Measurements from ENCODE around the gene PLIN3. TPM values are rescaled to one million over a fixed set of nuclear protein-coding genes. Genes with fewer than 3 reads are reported as not detected.

Gene PLIN3
- total RNA-seq: 55.3 and 61.8 TPM in 2 replicates

DNA sequence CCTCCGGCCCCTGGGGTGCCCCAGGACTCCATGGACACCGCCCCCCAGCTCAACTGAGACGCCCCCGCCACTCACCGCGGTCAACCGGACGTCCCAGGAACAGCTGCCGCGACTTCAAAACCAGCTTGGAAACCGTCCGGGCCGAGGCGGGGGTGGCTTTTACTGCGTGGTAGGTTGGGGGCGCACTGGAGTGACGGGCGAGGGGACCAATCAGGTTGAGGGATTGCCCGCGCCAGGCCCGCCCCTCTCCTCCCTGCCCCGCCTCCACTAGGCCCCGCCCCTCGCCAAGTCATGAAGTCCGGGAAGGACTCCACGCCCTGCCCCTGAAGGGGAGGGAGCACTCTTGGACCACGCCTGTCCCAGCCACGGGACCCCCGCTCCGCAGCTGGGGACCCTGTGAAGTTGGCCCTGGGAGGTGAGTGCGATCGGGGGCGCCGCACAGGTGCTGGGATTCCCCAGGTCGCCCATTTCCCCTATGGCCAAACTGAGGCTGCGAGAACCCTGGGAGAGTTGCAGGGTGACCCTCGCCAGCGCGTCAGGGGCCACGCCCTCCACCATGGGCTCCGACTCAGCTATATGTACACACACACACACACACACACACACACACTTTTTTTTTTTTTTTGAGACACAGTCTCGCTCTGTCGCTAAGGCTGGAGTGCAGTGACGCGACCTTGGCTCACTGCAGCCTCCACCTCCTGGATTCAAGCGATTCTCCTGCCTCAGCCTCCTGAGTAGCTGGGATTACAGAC, at the start of gene PLIN3:
Gene PLIN3 (minus strand): TSS at position 134 of the 752 bp plus-strand sequence. CDS start 6,273 bp downstream, outside the sequence.
- DNase-seq (ENCODE audit: low spot score): peak; percentile 87
- Mint-ChIP-seq H3K4me3 (ENCODE audit: low read depth) (peak within 1 kb of the TSS; percentile 81), H3K27ac (peak within 1 kb of the TSS; percentile 78), H3K36me3 (ENCODE audit: low read depth) (no peaks in the 10 kb centered on the region), H3K9me3 (no peaks in the 10 kb centered on the region), H3K4me1 (ENCODE audit: low read depth) (peaks cover 15% of the 10 kb centered on the region), H3K27me3 (ENCODE audit: low read depth) (no peaks in the 10 kb centered on the region)
- intact Hi-C loops (cut with micrococcal nuclease): no loop called here

- Mint-ChIP-seq H3K27me3 (ENCODE audit: low read depth) (no peaks in the 10 kb centered on the region), H3K4me3 (ENCODE audit: low read depth) (peak overlapping the region; percentile 91), H3K36me3 (ENCODE audit: low read depth) (peaks cover 73% of the 10 kb centered on the region), H3K4me1 (ENCODE audit: low read depth) (peaks cover 55% of the 10 kb centered on the region), H3K27ac (peak overlapping the region; percentile 95), H3K9me3 (no peaks in the 10 kb centered on the region)
- DNase-seq (ENCODE audit: low spot score): no peak
- intact Hi-C loops (cut with micrococcal nuclease): no loop called here
These were observed 49.0 kb upstream of the PLIN3 start for GRCh38 chr19:4916292-4917082.

GRCh38 chr19:4914736-4915501, 47.5 kb upstream of the PLIN3 start:
- Mint-ChIP-seq H3K4me3 (ENCODE audit: low read depth) (peak overlapping the region; percentile 91), H3K4me1 (ENCODE audit: low read depth) (peaks cover 56% of the 10 kb centered on the region), H3K27me3 (ENCODE audit: low read depth) (no peaks in the 10 kb centered on the region), H3K27ac (peak overlapping the region; percentile 86), H3K9me3 (no peaks in the 10 kb centered on the region), H3K36me3 (ENCODE audit: low read depth) (peaks cover 68% of the 10 kb centered on the region)
- intact Hi-C loops (cut with micrococcal nuclease): no loop called here
- DNase-seq (ENCODE audit: low spot score): peak; percentile 68

GRCh38 chr19:4913996-4914735, 46.7 kb upstream of the PLIN3 start:
- intact Hi-C loops (cut with micrococcal nuclease): no loop called here
- H3K4me3 Mint-ChIP-seq (ENCODE audit: low read depth): peak overlapping the region; percentile 91
- no peaks in the 10 kb centered on the region for H3K27me3 Mint-ChIP-seq (ENCODE audit: low read depth)
- peak overlapping the region; percentile 86 for H3K27ac Mint-ChIP-seq
- H3K9me3 Mint-ChIP-seq: no peaks in the 10 kb centered on the region
- peaks cover 56% of the 10 kb centered on the region for H3K4me1 Mint-ChIP-seq (ENCODE audit: low read depth)
- DNase-seq (ENCODE audit: low spot score): no peak
- H3K36me3 Mint-ChIP-seq (ENCODE audit: low read depth): peaks cover 65% of the 10 kb centered on the region

GRCh38 chr19:4911786-4912672, 44.6 kb upstream of the PLIN3 start:
- intact Hi-C loops (cut with micrococcal nuclease): loop anchor here (1.0 to 2.0 kb wide), 4 partner anchors 39 to 103 kb away; partner anchors contain the start of gene KDM4B
- Mint-ChIP-seq H3K36me3 (ENCODE audit: low read depth) (peaks cover 59% of the 10 kb centered on the region), H3K4me1 (ENCODE audit: low read depth) (peaks cover 55% of the 10 kb centered on the region), H3K27ac (peak overlapping the region; percentile 84), H3K27me3 (ENCODE audit: low read depth) (no peaks in the 10 kb centered on the region), H3K4me3 (ENCODE audit: low read depth) (peak overlapping the region; percentile 88), H3K9me3 (no peaks in the 10 kb centered on the region)
- DNase-seq (ENCODE audit: low spot score): peak; percentile 65

- intact Hi-C loops (cut with micrococcal nuclease): loop anchor here (2.0 kb wide), 2 partner anchors 39 to 97 kb away; no protein-coding TSS in a partner anchor
- Mint-ChIP-seq H3K27me3 (ENCODE audit: low read depth) (no peaks in the 10 kb centered on the region), H3K9me3 (no peaks in the 10 kb centered on the region), H3K27ac (peak overlapping the region; percentile 84), H3K4me1 (ENCODE audit: low read depth) (peaks cover 51% of the 10 kb centered on the region), H3K4me3 (ENCODE audit: low read depth) (peak overlapping the region; percentile 88), H3K36me3 (ENCODE audit: low read depth) (peaks cover 53% of the 10 kb centered on the region)
- no peak for DNase-seq (ENCODE audit: low spot score)
These were observed 43.8 kb upstream of the PLIN3 start for GRCh38 chr19:4911314-4911713.

DNA sequence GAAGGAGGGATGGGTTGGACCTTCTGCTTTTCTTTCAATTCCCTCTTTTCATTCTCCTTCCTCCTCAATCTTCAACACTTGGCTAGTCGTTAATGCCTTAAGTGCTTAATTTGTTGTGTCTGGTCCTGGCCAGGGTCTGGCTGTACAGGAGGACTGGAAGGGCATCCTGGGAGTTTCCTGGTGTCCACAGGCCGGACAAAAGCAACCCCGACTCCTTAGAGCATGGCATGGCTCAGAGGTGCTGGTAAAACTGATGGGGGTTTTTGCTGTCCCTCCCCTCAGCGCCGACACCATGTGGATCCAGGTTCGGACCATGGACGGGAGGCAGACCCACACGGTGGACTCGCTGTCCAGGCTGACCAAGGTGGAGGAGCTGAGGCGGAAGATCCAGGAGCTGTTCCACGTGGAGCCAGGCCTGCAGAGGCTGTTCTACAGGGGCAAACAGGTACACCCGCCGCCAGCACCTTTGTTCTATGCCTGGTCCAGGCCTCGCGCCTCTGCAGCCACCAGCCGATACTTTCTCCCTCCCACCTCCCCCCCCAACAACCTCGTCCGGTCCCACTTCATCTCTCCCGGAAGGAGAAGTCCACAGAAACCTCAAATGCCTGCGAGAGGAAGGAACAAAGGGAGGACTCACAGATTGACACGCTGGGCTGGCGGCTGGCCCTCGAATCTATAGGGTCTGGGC, 43.3 kb upstream of the PLIN3 start:
- H3K36me3 Mint-ChIP-seq (ENCODE audit: low read depth): peaks cover 48% of the 10 kb centered on the region

GRCh38 chr19:4909897-4910593, 42.6 kb upstream of the PLIN3 start:
- H3K4me1 Mint-ChIP-seq (ENCODE audit: low read depth): peaks cover 39% of the 10 kb centered on the region
- no peaks in the 10 kb centered on the region for H3K9me3 Mint-ChIP-seq
- H3K27ac Mint-ChIP-seq: peak overlapping the region; percentile 84
- no peaks in the 10 kb centered on the region for H3K27me3 Mint-ChIP-seq (ENCODE audit: low read depth)
- peaks cover 41% of the 10 kb centered on the region for H3K36me3 Mint-ChIP-seq (ENCODE audit: low read depth)
- intact Hi-C loops (cut with micrococcal nuclease): loop anchor here (2.0 kb wide), 2 partner anchors 37 to 95 kb away; no protein-coding TSS in a partner anchor
- peak overlapping the region; percentile 88 for H3K4me3 Mint-ChIP-seq (ENCODE audit: low read depth)
- peak; percentile 94 for DNase-seq (ENCODE audit: low spot score)

More for the DNA sequence above, 43.3 kb upstream of the PLIN3 start:
- Mint-ChIP-seq H3K4me1 (ENCODE audit: low read depth) (peaks cover 46% of the 10 kb centered on the region), H3K27me3 (ENCODE audit: low read depth) (no peaks in the 10 kb centered on the region), H3K27ac (peak overlapping the region; percentile 84), H3K4me3 (ENCODE audit: low read depth) (peak overlapping the region; percentile 88), H3K9me3 (no peaks in the 10 kb centered on the region)
- intact Hi-C loops (cut with micrococcal nuclease): loop anchor here (2.0 kb wide), 2 partner anchors 38 to 96 kb away; no protein-coding TSS in a partner anchor
- DNase-seq (ENCODE audit: low spot score): peak; percentile 16

- peak; percentile 52 for DNase-seq (ENCODE audit: low spot score)
- H3K27ac Mint-ChIP-seq: peak within 1 kb of the TSS; percentile 84
- intact Hi-C loops (cut with micrococcal nuclease): no loop called here
- no peaks in the 10 kb centered on the region for H3K27me3 Mint-ChIP-seq (ENCODE audit: low read depth)
- H3K36me3 Mint-ChIP-seq (ENCODE audit: low read depth): peaks cover 34% of the 10 kb centered on the region
- peaks cover 32% of the 10 kb centered on the region for H3K4me1 Mint-ChIP-seq (ENCODE audit: low read depth)
- H3K4me3 Mint-ChIP-seq (ENCODE audit: low read depth): peak within 1 kb of the TSS; percentile 88
- H3K9me3 Mint-ChIP-seq: no peaks in the 10 kb centered on the region
These were observed 41.9 kb upstream of the PLIN3 start, which contains the start of gene UHRF1 for GRCh38 chr19:4909156-4909896. Gene UHRF1 (plus strand): TSS chr19:4909501. CDS start chr19:4910886, 1,385 bp downstream.

DNA sequence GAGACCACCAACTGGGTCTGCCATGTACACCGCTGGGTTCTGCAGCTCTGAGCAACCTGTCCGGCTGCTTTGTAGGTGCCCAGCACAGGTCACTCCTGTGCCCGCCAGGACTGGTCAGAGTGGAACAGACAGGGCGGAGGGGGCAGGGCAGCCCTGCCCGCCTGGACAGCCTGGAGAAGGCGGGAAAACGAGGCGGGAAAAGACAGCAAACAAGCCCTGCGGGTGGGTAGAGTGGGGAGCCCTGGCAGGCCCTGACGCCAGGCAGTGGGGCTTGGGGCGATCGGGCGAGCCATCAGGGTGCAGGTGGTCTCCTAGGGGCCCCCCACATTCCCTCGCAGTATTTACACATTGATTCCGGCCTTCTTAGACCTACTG, 41.3 kb upstream of the PLIN3 start:
- no peak for DNase-seq (ENCODE audit: low spot score)
- Mint-ChIP-seq H3K27ac (no peak overlapping the region), H3K27me3 (ENCODE audit: low read depth) (no peaks in the 10 kb centered on the region), H3K4me3 (ENCODE audit: low read depth) (peak overlapping the region; percentile 37), H3K36me3 (ENCODE audit: low read depth) (peaks cover 28% of the 10 kb centered on the region), H3K9me3 (no peaks in the 10 kb centered on the region), H3K4me1 (ENCODE audit: low read depth) (peaks cover 27% of the 10 kb centered on the region)
- intact Hi-C loops (cut with micrococcal nuclease): no loop called here

Data from activated T-helper 2 cell treated with anti-CD3 and anti-CD28 coated beads, Interferon-gamma antibody, Interleukin-2, Interleukin-4, amounts not matched to agents 10 μg/mL and 5 μg/mL and 100 μg/mL, durations not matched to agents 14 hours and 24 hours and 36 hours (primary cell).